Measurements from ENCODE around the gene LARGE1.

DNA sequence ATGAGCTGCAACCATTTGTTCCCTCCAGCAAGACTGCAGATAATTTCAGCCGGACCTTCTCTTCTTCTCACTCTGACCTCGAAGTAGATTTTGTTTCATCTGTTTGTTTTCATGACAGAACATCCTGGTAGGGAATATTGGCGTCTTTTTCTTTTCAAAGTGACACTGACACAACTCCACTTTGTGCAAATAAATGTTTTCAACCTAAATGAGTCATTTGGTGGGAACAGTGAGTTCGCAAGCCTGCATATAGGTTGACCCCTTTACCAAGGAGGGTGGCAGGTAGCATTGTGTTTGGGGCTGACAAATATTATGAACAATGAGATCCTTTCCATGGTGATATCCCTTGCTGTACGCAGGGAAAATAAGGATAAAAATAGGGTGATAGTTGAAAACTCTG is 55.0 kb downstream of the LARGE1 start:
- TF ChIP-seq, protein P1, sequence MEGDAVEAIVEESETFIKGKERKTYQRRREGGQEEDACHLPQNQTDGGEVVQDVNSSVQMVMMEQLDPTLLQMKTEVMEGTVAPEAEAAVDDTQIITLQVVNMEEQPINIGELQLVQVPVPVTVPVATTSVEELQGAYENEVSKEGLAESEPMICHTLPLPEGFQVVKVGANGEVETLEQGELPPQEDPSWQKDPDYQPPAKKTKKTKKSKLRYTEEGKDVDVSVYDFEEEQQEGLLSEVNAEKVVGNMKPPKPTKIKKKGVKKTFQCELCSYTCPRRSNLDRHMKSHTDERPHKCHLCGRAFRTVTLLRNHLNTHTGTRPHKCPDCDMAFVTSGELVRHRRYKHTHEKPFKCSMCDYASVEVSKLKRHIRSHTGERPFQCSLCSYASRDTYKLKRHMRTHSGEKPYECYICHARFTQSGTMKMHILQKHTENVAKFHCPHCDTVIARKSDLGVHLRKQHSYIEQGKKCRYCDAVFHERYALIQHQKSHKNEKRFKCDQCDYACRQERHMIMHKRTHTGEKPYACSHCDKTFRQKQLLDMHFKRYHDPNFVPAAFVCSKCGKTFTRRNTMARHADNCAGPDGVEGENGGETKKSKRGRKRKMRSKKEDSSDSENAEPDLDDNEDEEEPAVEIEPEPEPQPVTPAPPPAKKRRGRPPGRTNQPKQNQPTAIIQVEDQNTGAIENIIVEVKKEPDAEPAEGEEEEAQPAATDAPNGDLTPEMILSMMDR (IDR thresholded peaks at IDR 0.05) = no peak
- no peak for TF ChIP-seq POLR2A (IDR thresholded peaks at IDR 0.05)
